GM12875 (cell line): ENCODE measurements around the gene LRP6.

Source experiments
- H3K4me3 ChIP-seq: one replicate; pipeline ENCODE4 v1.5.1; 2011; ENCODE audit warnings: low read depth, low read length, control low read depth
- CTCF ChIP-seq: IDR thresholded peaks from 2 replicates; pipeline ENCODE4 v1.5.1; 2011; ENCODE audit warnings: low read depth, mild to moderate bottlenecking, control low read depth, inconsistent platforms, low read length, moderate library complexity, borderline replicate concordance; ENCODE audit not compliant: insufficient read depth

The LRP6 gene

GRCh38 chr12:12214635-12215131 lies 52.2 kb downstream of the LRP6 start:
- no peak for TF ChIP-seq CTCF
- H3K4me3 ChIP-seq = no peak overlapping the region

- no peak overlapping the region for H3K4me3 ChIP-seq
- TF ChIP-seq CTCF = no peak
These were observed 52.6 kb downstream of the LRP6 start for GRCh38 chr12:12214201-12214600.

- no peak for TF ChIP-seq CTCF
- no peak overlapping the region for H3K4me3 ChIP-seq
These were observed 54.1 kb downstream of the LRP6 start for GRCh38 chr12:12212769-12213168.

GRCh38 chr12:12210983-12211382 lies 55.9 kb downstream of the LRP6 start:
- no peak for TF ChIP-seq CTCF
- H3K4me3 ChIP-seq = no peak overlapping the region

GRCh38 chr12:12210416-12210815 lies 56.4 kb downstream of the LRP6 start:
- no peak for TF ChIP-seq CTCF

GRCh38 chr12:12209675-12210074 lies 57.2 kb downstream of the LRP6 start:
- TF ChIP-seq CTCF = no peak
- H3K4me3 ChIP-seq = no peak overlapping the region

More at GRCh38 chr12:12210416-12210815, 56.4 kb downstream of the LRP6 start:
- H3K4me3 ChIP-seq = no peak overlapping the region

- no peak for TF ChIP-seq CTCF
- H3K4me3 ChIP-seq = no peak overlapping the region
These were observed 57.8 kb downstream of the LRP6 start for GRCh38 chr12:12209043-12209442.
